GF-D8 (cell line): Measurements from ENCODE around the gene CLMP.
A peak's percentile ranks its signal among the peaks of the same experiment; 100 is the strongest.

Experiments
- DNase-seq: peaks from one replicate; lab custom pipeline; 2025; lab: John Stamatoyannopoulos, UW

Gene CLMP

GRCh38 chr11:123055191-123055901 is 139.7 kb downstream of the CLMP start:
- DNase-seq = no peak

- DNase-seq = peak; percentile 79
These were observed 140.6 kb downstream of the CLMP start for GRCh38 chr11:123054301-123055065.

GRCh38 chr11:123052901-123053721 is 141.9 kb downstream of the CLMP start:
- no peak for DNase-seq

- no peak for DNase-seq
These were observed 143.4 kb downstream of the CLMP start for GRCh38 chr11:123051634-123052033.

GRCh38 chr11:123051146-123051545 is 143.9 kb downstream of the CLMP start:
- DNase-seq = no peak

- DNase-seq = no peak
These were observed 147.1 kb downstream of the CLMP start for GRCh38 chr11:123047947-123048293.

GRCh38 chr11:123047266-123047946 is 147.6 kb downstream of the CLMP start:
- no peak for DNase-seq

GRCh38 chr11:123046473-123047259 is 148.4 kb downstream of the CLMP start:
- DNase-seq = no peak

GRCh38 chr11:123045101-123045500 is 149.9 kb downstream of the CLMP start:
- DNase-seq = no peak

- DNase-seq = no peak
These were observed 153.9 kb downstream of the CLMP start for GRCh38 chr11:123041185-123041584.

- no peak for DNase-seq
These were observed 155.0 kb downstream of the CLMP start for GRCh38 chr11:123040111-123040432.

GRCh38 chr11:123035831-123036230 is 159.2 kb downstream of the CLMP start:
- no peak for DNase-seq

GRCh38 chr11:123034597-123034996 is 160.5 kb downstream of the CLMP start:
- peak; percentile 48 for DNase-seq

- DNase-seq = no peak
These were observed 161.2 kb downstream of the CLMP start for GRCh38 chr11:123033895-123034294.

GRCh38 chr11:123030517-123030916 is 164.5 kb downstream of the CLMP start:
- no peak for DNase-seq

GRCh38 chr11:123020968-123021367 is 174.1 kb downstream of the CLMP start:
- peak; percentile 84 for DNase-seq
